A673 (cell line): ENCODE measurements around the gene PRRG4.

Experiments used
- EZH2 ChIP-seq: fragments of 200-600 bp; sonication (generic); IDR thresholded peaks from 2 replicates; pipeline ENCODE4 v1.6.1; 2017; ENCODE audit warnings: borderline replicate concordance, low read depth, mild to moderate bottlenecking, mixed read lengths, antibody characterized with exemption, low read length; ENCODE audit not compliant: poor library complexity, severe bottlenecking
- TF ChIP-seq, protein P1 (sequence below): fragments of 300-800, 200-600 bp; sonication (generic); conservative IDR thresholded peaks from 2 replicates; pipeline ENCODE4 v1.5.1; 2017; ENCODE audit warnings: low read depth, mild to moderate bottlenecking, antibody characterized with exemption, low read length, moderate library complexity, mixed read lengths

DNA sequence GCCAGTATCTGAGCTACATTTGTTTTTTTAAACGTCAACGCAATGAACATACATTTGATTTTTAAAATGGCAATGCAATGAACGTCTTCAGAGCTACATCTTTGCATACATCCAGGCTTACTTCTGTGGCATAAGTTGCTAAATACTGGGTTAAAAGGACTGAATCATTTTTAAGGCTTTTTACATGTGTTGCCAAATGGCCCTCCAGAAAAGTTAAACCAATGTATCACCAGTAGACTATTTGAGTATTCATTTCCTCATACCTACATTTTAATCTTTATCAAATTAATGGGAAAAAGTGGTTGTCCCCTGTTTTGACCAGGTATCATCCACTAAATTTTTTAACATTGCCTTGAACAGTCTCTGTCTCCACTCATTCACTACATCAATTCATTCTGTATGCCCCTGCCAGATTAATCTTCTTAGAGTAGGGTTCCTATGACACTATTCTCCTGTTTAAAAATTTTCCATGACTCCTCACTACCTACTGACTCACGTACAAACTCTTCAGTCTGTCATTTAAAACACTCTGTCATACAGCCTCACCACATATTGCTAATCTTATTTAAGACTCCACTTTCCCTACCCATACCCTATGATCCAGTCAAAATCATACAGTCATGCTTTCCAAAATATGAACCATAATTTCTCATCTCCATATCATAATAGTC is 12.4 kb upstream of the PRRG4 start:
- TF ChIP-seq, protein P1, sequence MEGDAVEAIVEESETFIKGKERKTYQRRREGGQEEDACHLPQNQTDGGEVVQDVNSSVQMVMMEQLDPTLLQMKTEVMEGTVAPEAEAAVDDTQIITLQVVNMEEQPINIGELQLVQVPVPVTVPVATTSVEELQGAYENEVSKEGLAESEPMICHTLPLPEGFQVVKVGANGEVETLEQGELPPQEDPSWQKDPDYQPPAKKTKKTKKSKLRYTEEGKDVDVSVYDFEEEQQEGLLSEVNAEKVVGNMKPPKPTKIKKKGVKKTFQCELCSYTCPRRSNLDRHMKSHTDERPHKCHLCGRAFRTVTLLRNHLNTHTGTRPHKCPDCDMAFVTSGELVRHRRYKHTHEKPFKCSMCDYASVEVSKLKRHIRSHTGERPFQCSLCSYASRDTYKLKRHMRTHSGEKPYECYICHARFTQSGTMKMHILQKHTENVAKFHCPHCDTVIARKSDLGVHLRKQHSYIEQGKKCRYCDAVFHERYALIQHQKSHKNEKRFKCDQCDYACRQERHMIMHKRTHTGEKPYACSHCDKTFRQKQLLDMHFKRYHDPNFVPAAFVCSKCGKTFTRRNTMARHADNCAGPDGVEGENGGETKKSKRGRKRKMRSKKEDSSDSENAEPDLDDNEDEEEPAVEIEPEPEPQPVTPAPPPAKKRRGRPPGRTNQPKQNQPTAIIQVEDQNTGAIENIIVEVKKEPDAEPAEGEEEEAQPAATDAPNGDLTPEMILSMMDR = no peak
- no peak for TF ChIP-seq EZH2
